Nephron (organoid): ENCODE results near the gene BICC1.

Experiments
- H3K27ac Mint-ChIP-seq, 3 experiments: 2 replicates each; pipeline ENCODE4 v1.8.0; 2020; ENCODE audit warnings: mixed read lengths in 3 of 3, mild to moderate bottlenecking in 2 of 3, moderate library complexity in 1 of 3
- H3K27me3 Mint-ChIP-seq: 2 replicates; pipeline ENCODE4 v1.8.0; 2021; ENCODE audit warnings: low read depth, mild to moderate bottlenecking, moderate library complexity, mixed read lengths
- H3K36me3 Mint-ChIP-seq: 2 replicates; pipeline ENCODE4 v1.8.0; 2020; ENCODE audit warnings: low read depth, mixed read lengths
- H3K4me1 Mint-ChIP-seq: 2 replicates; pipeline ENCODE4 v1.8.0; 2020; ENCODE audit warnings: mixed read lengths
- H3K4me3 Mint-ChIP-seq, 3 experiments: 2 replicates each; pipeline ENCODE4 v1.8.0; 2020; ENCODE audit warnings: mild to moderate bottlenecking in 3 of 3, mixed read lengths in 3 of 3, moderate library complexity in 2 of 3
- H3K9me3 Mint-ChIP-seq: 2 replicates; pipeline ENCODE4 v1.8.0; 2020; ENCODE audit warnings: mixed read lengths
- CTCF ChIP-seq, 3 experiments: fragments of 200-600 bp; sonication (generic); IDR thresholded peaks; one replicate each; pipeline ENCODE4 v1.5.0; 2021; ENCODE audit warnings: antibody characterized with exemption in 3 of 3; ENCODE audit not compliant: unreplicated experiment in 3 of 3

The BICC1 gene

DNA sequence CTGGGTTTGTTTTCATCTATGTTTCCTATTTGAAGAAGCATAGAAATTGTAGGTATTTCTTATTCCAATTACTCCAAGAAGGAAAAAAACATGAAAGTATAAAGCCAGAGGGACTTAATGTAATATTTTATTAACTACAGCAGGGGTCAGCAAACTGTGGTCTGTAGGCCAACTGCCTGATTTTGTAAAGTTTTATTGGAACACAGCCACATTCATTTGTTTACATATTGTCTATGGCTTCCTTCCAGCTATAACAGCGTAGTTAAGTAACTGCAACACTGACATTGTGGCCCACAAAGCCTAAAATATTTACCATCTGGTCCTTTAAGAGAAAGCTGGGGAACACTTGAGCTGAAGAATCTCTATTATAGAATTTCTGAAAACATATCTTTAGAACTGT, 306.2 kb downstream of the BICC1 start:
- no peaks in the 10 kb centered on the region for H3K9me3 Mint-ChIP-seq
- H3K36me3 Mint-ChIP-seq, result peaks cover 27% of the 10 kb centered on the region
- peaks cover 68% of the 10 kb centered on the region for H3K4me1 Mint-ChIP-seq
- H3K27ac Mint-ChIP-seq, result peak overlapping the region; percentile 86 to 91 (median 90)
- H3K4me3 Mint-ChIP-seq, result peak overlapping the region in 2 of 3 experiments; percentile 13 to 46
- peak in 1 of 3 experiments; percentile 16 for TF ChIP-seq CTCF (IDR thresholded peaks at IDR 0.05; ENCODE audit: unreplicated experiment in 3 of 3)
- no peaks in the 10 kb centered on the region for H3K27me3 Mint-ChIP-seq

DNA sequence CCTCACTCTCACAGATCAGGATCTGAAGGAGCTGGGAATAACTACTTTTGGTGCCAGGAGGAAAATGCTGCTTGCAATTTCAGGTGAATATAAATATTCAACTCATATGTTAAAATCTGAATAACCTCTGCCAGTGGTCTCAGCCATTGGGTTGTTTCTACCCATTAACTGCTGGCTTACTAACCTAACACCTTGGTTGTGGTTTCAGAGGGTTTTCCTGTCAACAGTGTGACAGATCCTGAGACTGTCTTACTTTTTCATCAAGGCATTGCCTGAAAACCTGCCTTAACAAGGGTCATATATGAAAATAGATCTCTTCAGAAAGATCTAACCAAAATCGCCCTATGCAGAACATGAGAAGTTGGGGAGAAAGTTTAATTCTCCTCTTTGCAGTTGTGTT, 307.7 kb downstream of the BICC1 start:
- Mint-ChIP-seq H3K4me3 (no peak overlapping the region), H3K9me3 (no peaks in the 10 kb centered on the region)
- TF ChIP-seq CTCF (IDR thresholded peaks at IDR 0.05; ENCODE audit: unreplicated experiment in 3 of 3), result no peak

DNA sequence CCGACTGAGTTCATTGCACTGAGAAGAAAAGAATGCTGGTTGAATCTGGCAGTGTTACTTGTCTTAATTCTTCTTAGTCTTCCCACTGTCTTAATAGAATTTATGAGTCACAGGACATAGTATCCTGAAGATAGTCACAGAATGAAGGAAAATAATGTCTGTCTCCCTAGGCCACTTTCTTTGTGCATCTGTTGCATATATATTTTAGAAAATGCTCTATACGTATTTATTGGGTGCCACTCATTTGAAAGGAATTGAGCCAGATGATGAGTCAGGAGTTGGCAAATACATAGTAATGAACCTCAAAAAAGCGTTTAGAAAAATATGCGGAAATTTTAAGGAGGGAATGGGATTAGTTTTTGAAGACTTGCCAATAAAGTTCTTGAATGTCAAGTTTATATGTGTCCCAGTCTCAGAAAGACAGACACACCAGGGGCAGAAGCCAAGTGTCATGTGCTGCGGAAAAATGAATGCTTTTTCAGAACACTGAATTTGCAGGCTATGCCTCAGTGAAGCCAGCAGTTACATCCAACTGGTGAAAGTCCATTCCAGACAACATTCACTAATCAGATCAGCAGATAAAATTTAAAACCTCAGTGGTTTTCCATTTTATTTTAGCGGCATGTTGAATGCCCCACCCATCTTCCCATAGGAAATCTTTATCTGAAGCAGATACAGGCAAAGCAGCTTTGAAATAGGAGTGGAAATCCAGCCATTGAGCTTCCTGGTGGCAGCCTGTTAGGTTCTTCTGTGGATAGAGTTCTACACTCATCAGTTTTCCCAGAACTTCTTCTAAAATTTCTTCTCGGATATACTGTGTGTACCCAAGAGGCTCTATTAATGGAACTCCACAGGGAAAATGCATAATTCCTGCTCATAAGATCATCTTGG, 308.4 kb downstream of the BICC1 start:
- Mint-ChIP-seq H3K27me3 (no peaks in the 10 kb centered on the region), H3K4me3 (no peak overlapping the region), H3K4me1 (peaks cover 65% of the 10 kb centered on the region), H3K36me3 (peaks cover 25% of the 10 kb centered on the region), H3K27ac (peak overlapping the region; percentile 86 to 91 (median 90)), H3K9me3 (no peaks in the 10 kb centered on the region)
- no peak for TF ChIP-seq CTCF (IDR thresholded peaks at IDR 0.05; ENCODE audit: unreplicated experiment in 3 of 3)

More for the DNA sequence above, 307.7 kb downstream of the BICC1 start:
- Mint-ChIP-seq H3K27me3 (no peaks in the 10 kb centered on the region), H3K27ac (peak overlapping the region; percentile 86 to 91 (median 90)), H3K4me1 (peaks cover 68% of the 10 kb centered on the region), H3K36me3 (peaks cover 25% of the 10 kb centered on the region)

DNA sequence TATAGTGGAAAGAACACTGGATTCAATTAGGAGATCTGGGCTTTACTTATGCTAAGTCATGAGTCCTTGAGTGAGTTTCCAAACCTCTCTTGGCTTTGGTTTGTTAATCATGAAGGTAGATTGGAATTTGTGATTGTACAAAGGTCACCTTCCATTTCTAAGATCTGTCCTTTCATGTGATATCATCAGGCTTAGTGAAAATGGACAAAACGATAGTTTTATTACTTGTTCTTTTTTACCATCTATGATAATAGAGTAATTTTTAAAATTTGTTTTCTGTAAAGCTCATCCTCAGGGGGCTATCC, 309.0 kb downstream of the BICC1 start:
- H3K4me1 Mint-ChIP-seq, result peaks cover 59% of the 10 kb centered on the region
- no peak for TF ChIP-seq CTCF (IDR thresholded peaks at IDR 0.05; ENCODE audit: unreplicated experiment in 3 of 3)
- H3K27me3 Mint-ChIP-seq, result no peaks in the 10 kb centered on the region
- H3K9me3 Mint-ChIP-seq, result no peaks in the 10 kb centered on the region
- H3K4me3 Mint-ChIP-seq, result no peak overlapping the region
- peak overlapping the region; percentile 86 to 91 (median 90) for H3K27ac Mint-ChIP-seq
- H3K36me3 Mint-ChIP-seq, result peaks cover 25% of the 10 kb centered on the region

DNA sequence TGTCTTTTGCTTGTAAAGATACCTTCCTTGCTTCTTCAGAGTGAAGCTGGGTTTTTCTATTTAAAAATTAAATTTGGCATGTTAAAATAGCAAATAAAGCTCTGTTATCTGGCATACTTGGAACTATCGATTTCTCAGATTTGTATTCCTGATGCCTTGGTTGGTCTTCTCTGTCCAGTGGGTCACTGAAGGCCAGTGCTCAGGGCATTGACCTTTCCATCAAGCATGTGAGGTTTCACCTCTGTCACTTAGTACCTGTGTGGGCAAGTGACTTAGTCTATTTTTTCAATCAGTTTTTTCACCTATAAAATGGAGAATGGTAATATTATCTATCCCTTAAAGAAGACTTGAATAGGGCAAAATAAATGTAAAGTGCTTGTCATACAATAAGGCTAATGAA, 311.3 kb downstream of the BICC1 start:
- H3K4me3 Mint-ChIP-seq, result no peak overlapping the region
- H3K27me3 Mint-ChIP-seq, result no peaks in the 10 kb centered on the region
- H3K27ac Mint-ChIP-seq, result peak overlapping the region in 1 of 3 experiments; percentile 62
- TF ChIP-seq CTCF (IDR thresholded peaks at IDR 0.05; ENCODE audit: unreplicated experiment in 3 of 3), result no peak
- H3K9me3 Mint-ChIP-seq, result no peaks in the 10 kb centered on the region
- H3K36me3 Mint-ChIP-seq, result peaks cover 34% of the 10 kb centered on the region
- H3K4me1 Mint-ChIP-seq, result peaks cover 37% of the 10 kb centered on the region

DNA sequence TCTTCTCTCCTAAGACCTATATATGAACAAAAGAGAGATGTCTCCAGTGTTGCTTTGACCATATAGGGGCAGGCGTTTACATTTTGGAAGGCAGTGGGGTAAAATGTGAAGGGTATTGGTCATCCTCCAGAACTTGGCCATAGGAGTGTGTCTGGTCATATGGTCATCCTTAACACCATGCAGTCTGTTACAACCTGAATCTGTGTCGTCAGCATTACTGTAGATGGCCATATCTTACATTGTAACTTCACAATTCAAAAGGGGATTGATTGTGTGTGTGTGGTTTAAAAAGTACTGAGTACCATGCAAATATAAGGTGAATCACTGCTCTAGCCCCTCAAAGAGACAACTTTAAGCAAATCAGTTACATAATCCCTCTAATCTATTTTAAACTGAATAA, 311.7 kb downstream of the BICC1 start:
- H3K4me1 Mint-ChIP-seq, result peaks cover 33% of the 10 kb centered on the region
- H3K4me3 Mint-ChIP-seq, result no peak overlapping the region
- H3K9me3 Mint-ChIP-seq, result no peaks in the 10 kb centered on the region
- no peak for TF ChIP-seq CTCF (IDR thresholded peaks at IDR 0.05; ENCODE audit: unreplicated experiment in 3 of 3)
- peak overlapping the region in 1 of 3 experiments; percentile 62 for H3K27ac Mint-ChIP-seq
- peaks cover 34% of the 10 kb centered on the region for H3K36me3 Mint-ChIP-seq
- no peaks in the 10 kb centered on the region for H3K27me3 Mint-ChIP-seq
